Measurements from ENCODE around the gene SNRNP25.
A peak's percentile ranks its signal among the peaks of the same experiment; 100 is the strongest.

The SNRNP25 gene

DNA sequence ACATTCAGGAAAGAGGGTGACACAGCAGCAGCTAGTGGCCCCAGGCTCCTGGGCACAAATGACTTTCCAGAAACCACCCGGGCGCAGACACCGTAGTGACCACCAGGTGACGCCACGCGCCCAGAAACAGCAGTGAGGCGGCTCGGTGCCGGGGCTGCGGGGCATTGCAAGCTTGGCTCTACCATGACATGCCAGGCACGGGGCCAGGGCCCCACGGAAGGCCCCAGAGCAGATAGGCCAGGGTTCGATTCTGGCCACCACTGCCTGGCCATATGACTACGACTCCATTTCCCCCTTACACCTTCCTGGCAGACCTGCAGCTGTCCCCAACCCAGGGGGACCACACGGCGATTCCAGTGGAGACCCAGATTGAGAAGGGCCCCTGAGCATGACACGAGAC lies 12.1 kb downstream of the SNRNP25 start:
- TF ChIP-seq, protein P1, sequence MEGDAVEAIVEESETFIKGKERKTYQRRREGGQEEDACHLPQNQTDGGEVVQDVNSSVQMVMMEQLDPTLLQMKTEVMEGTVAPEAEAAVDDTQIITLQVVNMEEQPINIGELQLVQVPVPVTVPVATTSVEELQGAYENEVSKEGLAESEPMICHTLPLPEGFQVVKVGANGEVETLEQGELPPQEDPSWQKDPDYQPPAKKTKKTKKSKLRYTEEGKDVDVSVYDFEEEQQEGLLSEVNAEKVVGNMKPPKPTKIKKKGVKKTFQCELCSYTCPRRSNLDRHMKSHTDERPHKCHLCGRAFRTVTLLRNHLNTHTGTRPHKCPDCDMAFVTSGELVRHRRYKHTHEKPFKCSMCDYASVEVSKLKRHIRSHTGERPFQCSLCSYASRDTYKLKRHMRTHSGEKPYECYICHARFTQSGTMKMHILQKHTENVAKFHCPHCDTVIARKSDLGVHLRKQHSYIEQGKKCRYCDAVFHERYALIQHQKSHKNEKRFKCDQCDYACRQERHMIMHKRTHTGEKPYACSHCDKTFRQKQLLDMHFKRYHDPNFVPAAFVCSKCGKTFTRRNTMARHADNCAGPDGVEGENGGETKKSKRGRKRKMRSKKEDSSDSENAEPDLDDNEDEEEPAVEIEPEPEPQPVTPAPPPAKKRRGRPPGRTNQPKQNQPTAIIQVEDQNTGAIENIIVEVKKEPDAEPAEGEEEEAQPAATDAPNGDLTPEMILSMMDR (IDR thresholded peaks at IDR 0.05; ENCODE audit: borderline replicate concordance, control extremely low read depth, extremely low read depth, insufficient read depth, missing control alignments): peak; percentile 98
- in situ Hi-C loops (cut with MboI; ENCODE audit: low sequenced_read_pairs, unreplicated experiment): no loop called here
- peak; percentile 92 for DNase-seq (ENCODE audit: low spot score)

DNA sequence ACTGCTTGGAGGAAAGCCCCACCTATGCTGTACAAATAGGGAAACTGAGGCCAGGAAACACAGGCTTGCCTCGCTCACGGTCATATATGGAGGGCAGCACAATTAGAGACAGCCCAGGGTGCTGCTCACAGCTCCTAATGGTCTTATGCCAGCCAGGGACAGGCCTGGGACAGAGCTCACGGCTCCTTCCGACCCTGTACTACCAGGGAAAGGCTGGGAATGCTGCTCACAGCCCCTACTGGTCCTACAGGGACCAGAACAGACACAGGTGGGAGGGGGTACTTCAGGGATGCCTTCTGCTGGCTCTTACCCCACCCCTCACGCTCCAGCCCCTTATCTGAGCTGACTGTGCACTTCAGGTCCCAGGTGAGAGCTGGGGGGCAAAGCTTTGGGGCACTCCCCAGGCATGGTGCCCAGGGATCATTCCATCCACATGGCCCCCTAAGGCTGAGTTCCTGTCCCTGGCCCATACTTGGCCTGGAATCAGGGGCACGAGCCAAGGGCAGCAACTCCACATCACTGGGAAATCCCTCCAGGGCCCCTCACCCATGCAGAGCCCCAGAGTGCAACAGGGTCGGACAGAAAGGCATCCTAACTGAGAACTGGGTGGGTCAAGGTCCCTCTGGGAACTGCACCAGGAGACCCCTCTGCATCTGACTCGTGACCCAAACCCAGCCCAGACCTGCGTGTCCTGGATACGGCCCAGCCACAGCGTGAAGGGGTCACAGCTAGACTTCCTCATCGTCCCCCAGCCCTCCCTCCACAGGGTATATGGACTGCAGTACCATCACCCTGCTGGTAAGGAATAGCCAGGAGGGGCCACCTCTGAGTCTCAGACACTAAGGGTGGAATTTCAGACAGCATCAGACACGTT lies 12.9 kb downstream of the SNRNP25 start:
- TF ChIP-seq, protein P1 (IDR thresholded peaks at IDR 0.05; ENCODE audit: borderline replicate concordance, control extremely low read depth, extremely low read depth, insufficient read depth, missing control alignments): no peak
- no peak for DNase-seq (ENCODE audit: low spot score)
- in situ Hi-C loops (cut with MboI; ENCODE audit: low sequenced_read_pairs, unreplicated experiment): no loop called here

DNA sequence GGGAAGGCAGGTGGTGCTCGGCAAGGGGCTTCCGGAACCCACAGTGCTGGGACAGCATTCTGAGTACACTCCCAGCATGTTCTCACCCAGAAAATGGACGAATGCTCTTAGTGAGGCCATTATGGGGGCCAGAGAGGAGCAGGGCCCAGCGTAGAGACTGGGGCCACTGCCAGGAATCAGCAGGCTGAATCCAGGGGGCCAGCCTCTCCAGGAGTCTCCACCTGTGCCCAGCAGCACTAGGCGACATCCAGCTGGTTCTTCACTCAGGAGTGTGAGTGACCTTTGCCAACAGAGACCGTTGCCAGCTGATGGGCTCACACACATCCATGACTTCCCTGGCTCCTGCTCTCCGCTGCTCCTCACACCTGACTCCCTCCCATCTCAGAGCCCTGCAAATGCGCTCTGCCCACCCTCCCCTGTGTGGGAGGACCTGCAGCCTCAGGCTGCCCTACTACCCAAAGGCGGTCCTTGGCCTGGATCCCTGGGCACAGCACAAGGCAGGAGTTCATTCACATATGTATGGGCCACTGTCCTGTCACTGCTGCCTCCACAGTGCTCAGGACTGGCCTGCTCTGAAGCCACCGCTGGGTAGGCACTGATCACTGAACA lies 13.7 kb downstream of the SNRNP25 start:
- in situ Hi-C loops (cut with MboI; ENCODE audit: low sequenced_read_pairs, unreplicated experiment): no loop called here

DNA sequence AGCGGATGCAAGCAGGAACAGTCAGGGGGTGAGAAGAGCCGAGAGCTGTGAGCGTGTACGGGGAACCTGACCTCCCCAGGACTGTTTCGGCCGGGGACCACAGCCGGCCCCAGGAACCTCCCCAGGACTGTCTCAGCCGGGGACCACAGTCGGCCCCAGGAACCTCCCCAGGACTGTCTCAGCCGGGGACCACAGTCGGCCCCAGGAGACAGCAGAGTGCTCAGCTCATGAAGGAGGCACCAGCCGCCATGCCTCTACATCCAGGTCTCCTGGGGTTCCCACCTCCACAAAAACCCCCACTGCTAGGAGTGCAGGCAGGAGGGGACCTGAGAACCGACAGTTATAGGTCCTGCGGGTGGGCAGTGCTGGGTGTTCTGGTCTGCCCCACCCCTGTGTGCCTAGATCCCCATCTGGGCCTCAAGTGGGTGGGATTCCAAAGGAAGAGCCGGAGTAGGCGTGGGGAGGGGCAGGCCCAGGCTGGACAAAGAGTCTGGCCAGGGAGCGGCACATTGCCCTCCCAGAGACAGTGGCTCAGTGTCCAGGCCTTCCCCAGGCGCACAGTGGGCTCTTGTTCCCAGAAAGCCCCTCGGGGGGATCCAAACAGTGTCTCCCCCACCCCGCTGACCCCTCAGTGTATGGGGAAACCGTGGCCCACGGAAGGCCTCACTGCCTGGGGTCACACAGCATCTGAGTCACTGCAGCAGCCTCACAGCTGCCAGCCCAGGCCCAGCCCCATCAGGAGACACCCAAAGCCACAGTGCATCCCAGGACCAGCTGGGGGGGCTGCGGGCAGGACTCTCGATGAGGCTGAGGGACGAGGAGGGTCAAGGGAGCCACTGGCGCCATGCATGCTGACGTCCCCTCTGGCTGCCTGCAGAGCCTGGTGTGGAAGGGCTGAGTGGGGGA lies 14.5 kb downstream of the SNRNP25 start:
- in situ Hi-C loops (cut with MboI; ENCODE audit: low sequenced_read_pairs, unreplicated experiment): no loop called here
- no peak for DNase-seq (ENCODE audit: low spot score)
- TF ChIP-seq, protein P1 (IDR thresholded peaks at IDR 0.05; ENCODE audit: borderline replicate concordance, control extremely low read depth, extremely low read depth, insufficient read depth, missing control alignments): no peak

More for the DNA sequence above, 13.7 kb downstream of the SNRNP25 start:
- no peak for DNase-seq (ENCODE audit: low spot score)
- TF ChIP-seq, protein P1 (IDR thresholded peaks at IDR 0.05; ENCODE audit: borderline replicate concordance, control extremely low read depth, extremely low read depth, insufficient read depth, missing control alignments): no peak

DNA sequence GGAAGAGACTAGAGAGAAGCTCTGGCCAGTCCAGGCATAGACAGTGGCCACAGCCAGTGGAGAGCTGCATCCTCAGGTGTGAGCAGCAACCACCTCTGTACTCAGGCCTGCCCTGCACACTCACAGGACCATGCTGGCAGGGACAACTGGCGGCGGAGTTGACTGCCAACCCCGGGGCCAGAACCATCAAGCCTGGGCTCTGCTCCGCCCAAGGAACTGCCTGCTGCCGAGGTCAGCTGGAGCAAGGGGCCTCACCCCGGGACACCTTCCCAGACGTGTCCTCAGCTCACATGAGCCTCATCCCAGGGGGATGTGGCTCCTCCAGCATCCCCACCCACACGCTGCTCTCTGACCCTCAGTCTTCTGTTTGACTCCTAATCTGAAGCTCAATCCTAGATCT lies 15.6 kb downstream of the SNRNP25 start:
- TF ChIP-seq, protein P1 (IDR thresholded peaks at IDR 0.05; ENCODE audit: borderline replicate concordance, control extremely low read depth, extremely low read depth, insufficient read depth, missing control alignments): no peak
- in situ Hi-C loops (cut with MboI; ENCODE audit: low sequenced_read_pairs, unreplicated experiment): no loop called here
- DNase-seq (ENCODE audit: low spot score): no peak

DNA sequence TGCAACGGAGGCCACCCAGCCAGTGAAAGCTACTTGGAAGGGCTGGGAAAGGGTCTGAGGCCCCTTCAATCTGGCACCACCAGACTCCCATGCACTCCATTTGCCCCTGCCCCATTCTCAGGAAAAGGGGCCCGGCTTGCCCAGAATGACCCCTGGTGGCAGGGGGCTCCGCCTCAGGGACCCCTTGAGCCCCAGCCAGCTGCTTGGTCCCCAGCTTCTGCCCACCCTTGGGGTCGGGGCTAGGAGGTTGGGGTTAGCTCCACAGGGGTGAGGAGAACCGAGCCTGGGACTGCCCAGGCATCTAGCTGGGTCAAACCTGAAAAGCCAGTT lies 17.5 kb downstream of the SNRNP25 start:
- no peak for DNase-seq (ENCODE audit: low spot score)
- in situ Hi-C loops (cut with MboI; ENCODE audit: low sequenced_read_pairs, unreplicated experiment): no loop called here
- TF ChIP-seq, protein P1 (IDR thresholded peaks at IDR 0.05; ENCODE audit: borderline replicate concordance, control extremely low read depth, extremely low read depth, insufficient read depth, missing control alignments): no peak
